Bronchial epithelial cell (primary cell): ENCODE results near the gene AQP12A. TPM values are rescaled to one million over a fixed set of nuclear protein-coding genes. Genes with fewer than 3 reads are reported as not detected.
A peak's percentile ranks its signal among the peaks of the same experiment; 100 is the strongest.
"Not testable (repeated sequence)": the region's sequence is repeated elsewhere in the genome, so short reads cannot be mapped to it uniquely, and the experiment has no call there.

Experiments used
- DNase-seq: peaks from one replicate; pipeline ENCODE4 v3.0.0-alpha.2; 2010; ENCODE audit warnings: low read depth
- FAIRE-seq: peaks from 2 replicates; lab custom pipeline; 2011; peaks lifted over from hg19 to GRCh38; lab: Jason Lieb, UNC
- H3K27me3 ChIP-seq: 2 replicates; pipeline ENCODE4 v1.5.1; 2011; ENCODE audit warnings: low read length; ENCODE audit not compliant: control insufficient read depth, insufficient read depth
- H3K36me3 ChIP-seq: 2 replicates; pipeline ENCODE4 v1.5.1; 2011; ENCODE audit warnings: low read length; ENCODE audit not compliant: control insufficient read depth, insufficient read depth
- H3K4me3 ChIP-seq: 2 replicates; pipeline ENCODE4 v1.5.1; 2011; ENCODE audit warnings: mild to moderate bottlenecking, low read depth, low read length, control low read depth
- total RNA-seq: library from RNA; depleted of rRNA; stranded (reverse); fragments of >200 nt; gene quantifications from 2 replicates; pipeline ENCODE4 v1.2.1, GENCODE V29; 2014
- TF ChIP-seq, protein P1 (sequence below): IDR thresholded peaks from 2 replicates; pipeline ENCODE4 v1.5.1; 2011; ENCODE audit warnings: mild to moderate bottlenecking, moderate library complexity, low read length, control low read depth, inconsistent platforms; ENCODE audit not compliant: insufficient read depth, severe bottlenecking

The AQP12A gene
- total RNA-seq, 1 donor from 2014 or later: not detected

DNA sequence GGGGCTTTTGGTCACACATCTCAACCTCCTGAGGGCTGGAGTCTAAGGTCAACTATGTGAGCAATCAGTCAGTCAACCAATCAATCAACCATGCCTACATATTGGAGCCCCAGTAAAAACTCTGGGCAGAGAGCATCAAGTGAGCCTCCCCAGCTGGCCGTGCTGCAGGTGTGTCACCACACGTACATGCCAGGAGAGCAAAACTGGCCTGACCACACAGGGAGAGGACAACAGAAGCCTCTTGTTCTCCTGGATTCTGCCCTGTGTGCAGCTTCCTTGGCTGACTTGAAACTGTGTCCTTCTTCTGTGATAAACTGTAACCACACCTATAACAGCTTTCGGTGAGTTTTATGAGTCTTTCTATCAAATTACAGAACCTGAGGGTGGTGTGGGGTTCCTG lies 40.5 kb upstream of the AQP12A start:
- DNase-seq (no peak), FAIRE-seq (no peak)
- H3K27me3 ChIP-seq: peaks cover 11% of the 10 kb centered on the region
- no peaks in the 10 kb centered on the region for H3K36me3 ChIP-seq
- TF ChIP-seq, protein P1, sequence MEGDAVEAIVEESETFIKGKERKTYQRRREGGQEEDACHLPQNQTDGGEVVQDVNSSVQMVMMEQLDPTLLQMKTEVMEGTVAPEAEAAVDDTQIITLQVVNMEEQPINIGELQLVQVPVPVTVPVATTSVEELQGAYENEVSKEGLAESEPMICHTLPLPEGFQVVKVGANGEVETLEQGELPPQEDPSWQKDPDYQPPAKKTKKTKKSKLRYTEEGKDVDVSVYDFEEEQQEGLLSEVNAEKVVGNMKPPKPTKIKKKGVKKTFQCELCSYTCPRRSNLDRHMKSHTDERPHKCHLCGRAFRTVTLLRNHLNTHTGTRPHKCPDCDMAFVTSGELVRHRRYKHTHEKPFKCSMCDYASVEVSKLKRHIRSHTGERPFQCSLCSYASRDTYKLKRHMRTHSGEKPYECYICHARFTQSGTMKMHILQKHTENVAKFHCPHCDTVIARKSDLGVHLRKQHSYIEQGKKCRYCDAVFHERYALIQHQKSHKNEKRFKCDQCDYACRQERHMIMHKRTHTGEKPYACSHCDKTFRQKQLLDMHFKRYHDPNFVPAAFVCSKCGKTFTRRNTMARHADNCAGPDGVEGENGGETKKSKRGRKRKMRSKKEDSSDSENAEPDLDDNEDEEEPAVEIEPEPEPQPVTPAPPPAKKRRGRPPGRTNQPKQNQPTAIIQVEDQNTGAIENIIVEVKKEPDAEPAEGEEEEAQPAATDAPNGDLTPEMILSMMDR: no peak
- no peak overlapping the region for H3K4me3 ChIP-seq

DNA sequence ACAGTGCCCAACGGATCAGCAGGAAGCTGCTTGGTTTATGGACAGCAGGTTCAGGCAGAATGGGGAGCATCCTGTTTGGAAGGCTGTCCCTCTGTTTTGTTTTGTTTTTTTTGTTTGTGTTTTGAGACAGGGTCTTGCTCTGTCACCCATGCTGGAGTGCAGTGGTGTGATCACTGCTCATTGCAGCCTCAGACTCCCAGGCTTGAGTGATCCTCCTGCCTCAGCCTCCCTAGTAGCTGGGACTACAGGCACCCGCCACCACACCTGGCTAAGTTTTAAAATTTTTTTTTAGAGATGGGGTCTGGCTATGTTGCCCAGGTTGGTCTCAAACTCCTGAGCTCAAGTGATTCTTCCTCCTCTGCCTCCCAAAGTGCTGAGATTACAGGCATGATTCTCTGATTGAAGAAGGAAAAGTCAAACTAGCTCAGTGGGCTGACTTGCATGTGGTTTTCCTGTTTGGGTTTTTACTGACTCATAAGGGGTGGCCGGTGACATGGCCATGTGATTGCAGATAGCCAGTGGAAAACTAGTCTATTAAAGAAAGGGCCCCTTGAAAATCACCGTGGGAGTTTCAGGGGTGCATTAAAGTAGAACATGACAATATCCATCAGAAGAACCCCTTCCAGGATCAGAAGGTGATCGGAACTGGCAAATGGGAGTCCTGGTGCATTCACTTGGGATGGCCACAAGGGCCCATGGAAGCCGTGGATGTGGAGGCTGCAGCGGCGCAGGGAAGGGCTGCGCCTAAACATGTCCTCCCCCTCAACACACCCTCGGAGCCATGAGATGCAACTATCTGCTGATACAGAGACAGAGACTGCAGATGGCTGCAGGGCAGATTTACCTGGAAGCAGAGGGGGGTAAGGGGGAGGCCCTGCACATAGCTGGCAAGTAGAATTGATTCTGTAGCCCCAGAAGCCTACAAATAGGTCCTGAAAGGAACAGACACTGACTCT lies 35.5 kb upstream of the AQP12A start:
- H3K27me3 ChIP-seq: no peaks in the 10 kb centered on the region
- DNase-seq (peak; percentile 3), FAIRE-seq (no peak)
- TF ChIP-seq, protein P1: no peak
- H3K4me3 ChIP-seq: no peak overlapping the region
- H3K36me3 ChIP-seq: no peaks in the 10 kb centered on the region

DNA sequence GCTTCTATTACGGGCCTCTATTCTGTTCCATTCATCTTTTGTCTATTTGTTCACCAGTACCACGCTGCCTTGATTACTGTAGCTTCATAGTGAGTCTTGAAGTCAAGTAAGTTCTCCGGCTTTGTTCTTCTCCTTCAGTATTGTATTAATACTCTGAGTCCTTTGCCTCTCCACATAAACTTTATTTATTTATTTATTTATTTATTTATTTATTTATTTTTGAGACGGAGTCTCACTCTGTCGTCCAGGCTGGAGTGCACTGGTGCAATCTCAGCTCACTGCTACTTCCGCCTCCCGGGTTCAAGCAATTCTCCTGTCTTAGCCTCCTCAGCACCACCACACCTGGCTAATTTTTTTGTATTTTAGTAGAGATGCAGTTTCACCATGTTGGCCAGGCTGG lies 31.8 kb upstream of the AQP12A start:
- not testable (repeated sequence) for H3K4me3 ChIP-seq, FAIRE-seq, DNase-seq, H3K36me3 ChIP-seq, H3K27me3 ChIP-seq

DNA sequence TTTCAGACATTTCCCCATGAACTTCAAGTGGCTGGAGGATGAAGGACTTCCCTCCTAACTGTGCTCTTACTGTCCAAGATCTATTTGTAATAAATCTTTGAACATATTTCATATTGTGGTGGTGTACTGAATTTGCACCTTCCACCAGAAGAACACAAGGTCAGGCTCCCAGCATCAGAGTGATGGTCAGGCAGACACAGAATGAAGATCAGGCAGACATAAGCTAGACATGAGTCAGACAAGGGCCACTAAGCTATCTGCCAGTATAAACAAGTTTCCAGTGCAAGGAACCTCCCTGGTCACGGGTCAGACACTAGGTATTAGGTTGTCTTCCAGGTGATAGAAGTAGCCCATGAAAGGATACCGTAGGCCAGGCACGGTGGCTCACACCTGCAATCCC lies 29.0 kb upstream of the AQP12A start:
- FAIRE-seq: no peak
- Histone ChIP-seq H3K27me3 (peaks cover 1% of the 10 kb centered on the region), H3K36me3 (no peaks in the 10 kb centered on the region), H3K4me3 (no peak overlapping the region)
- DNase-seq: peak; percentile 5
- TF ChIP-seq, protein P1: no peak

DNA sequence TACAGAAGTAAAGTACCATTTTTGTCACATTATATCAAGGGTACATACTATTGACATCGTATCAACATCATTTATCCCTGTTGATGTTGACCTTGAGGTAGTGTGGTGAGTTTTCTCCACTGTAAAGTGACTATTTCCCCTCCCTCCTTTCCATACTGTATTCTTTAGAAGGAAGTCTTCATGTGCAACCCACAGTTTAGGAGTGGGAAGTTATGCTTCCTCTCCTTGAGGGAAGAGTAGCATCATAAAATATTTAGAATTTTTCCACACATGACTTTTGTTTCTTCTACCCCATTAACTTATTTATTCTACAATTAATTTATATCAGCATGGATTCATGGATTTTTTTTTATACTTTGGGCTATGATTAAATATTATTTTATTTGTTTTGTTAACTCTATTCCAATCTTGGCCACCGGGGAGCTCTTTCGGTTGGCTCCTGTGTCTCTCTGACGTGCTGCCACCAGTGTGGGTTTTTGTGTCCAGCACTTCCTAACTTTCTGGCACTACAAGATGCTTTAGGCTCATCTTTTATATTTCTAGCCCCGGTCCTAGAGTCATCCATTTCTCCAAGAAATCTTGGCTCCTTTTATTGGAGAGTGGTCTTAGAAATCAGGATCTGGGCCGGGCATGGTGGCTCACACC lies 28.0 kb upstream of the AQP12A start:
- Histone ChIP-seq H3K4me3 (no peak overlapping the region), H3K36me3 (no peaks in the 10 kb centered on the region), H3K27me3 (peaks cover 1% of the 10 kb centered on the region)
- TF ChIP-seq, protein P1: no peak
- DNase-seq (no peak), FAIRE-seq (no peak)

DNA sequence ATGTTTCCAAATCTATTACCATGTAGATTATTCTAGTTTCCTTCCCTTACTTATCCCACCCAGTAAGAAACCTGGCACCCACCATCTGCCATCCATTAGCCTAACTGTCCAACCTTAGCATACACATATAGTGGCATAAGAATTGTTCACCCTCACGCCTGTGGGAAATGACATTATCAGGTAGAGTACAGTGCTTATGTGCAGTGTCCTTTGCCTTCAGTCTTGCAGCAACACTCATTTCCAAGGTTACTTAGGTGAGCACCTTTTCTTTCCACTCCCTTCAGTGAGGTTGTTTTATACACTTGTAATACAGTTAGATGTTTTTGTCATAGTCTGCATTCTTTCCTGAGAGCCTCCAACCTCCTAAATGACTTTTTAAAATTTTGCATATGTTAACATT lies 27.0 kb upstream of the AQP12A start:
- FAIRE-seq: no peak
- no peak for DNase-seq
- TF ChIP-seq, protein P1: no peak
- no peak overlapping the region for H3K4me3 ChIP-seq
- no peaks in the 10 kb centered on the region for H3K36me3 ChIP-seq
- H3K27me3 ChIP-seq: peaks cover 1% of the 10 kb centered on the region
